T-helper 2 cell treated with Interferon-gamma antibody and Interleukin-4, amounts not matched to agents 5 μg/mL and 100 μg/mL, for 36 hours (primary cell): ENCODE data around the gene KHSRP.

Experiments
- DNase-seq: peaks from one replicate; pipeline ENCODE4 v3.0.0; 2021; ENCODE audit warnings: low spot score
- H3K27ac Mint-ChIP-seq: one replicate; pipeline ENCODE4 v1.8.0; 2021; ENCODE audit warnings: mild to moderate bottlenecking, mixed read lengths
- H3K27me3 Mint-ChIP-seq: one replicate; pipeline ENCODE4 v1.8.0; 2021; ENCODE audit warnings: low read depth, mixed read lengths
- H3K36me3 Mint-ChIP-seq: one replicate; pipeline ENCODE4 v1.8.0; 2021; ENCODE audit warnings: low read depth, mixed read lengths
- H3K4me1 Mint-ChIP-seq: one replicate; pipeline ENCODE4 v1.8.0; 2021; ENCODE audit warnings: low read depth, mixed read lengths
- H3K4me3 Mint-ChIP-seq: one replicate; pipeline ENCODE4 v1.8.0; 2022; ENCODE audit warnings: mild to moderate bottlenecking, moderate library complexity, mixed read lengths
- H3K9me3 Mint-ChIP-seq: one replicate; pipeline ENCODE4 v1.8.0; 2021; ENCODE audit warnings: mixed read lengths

KHSRP gene

DNA sequence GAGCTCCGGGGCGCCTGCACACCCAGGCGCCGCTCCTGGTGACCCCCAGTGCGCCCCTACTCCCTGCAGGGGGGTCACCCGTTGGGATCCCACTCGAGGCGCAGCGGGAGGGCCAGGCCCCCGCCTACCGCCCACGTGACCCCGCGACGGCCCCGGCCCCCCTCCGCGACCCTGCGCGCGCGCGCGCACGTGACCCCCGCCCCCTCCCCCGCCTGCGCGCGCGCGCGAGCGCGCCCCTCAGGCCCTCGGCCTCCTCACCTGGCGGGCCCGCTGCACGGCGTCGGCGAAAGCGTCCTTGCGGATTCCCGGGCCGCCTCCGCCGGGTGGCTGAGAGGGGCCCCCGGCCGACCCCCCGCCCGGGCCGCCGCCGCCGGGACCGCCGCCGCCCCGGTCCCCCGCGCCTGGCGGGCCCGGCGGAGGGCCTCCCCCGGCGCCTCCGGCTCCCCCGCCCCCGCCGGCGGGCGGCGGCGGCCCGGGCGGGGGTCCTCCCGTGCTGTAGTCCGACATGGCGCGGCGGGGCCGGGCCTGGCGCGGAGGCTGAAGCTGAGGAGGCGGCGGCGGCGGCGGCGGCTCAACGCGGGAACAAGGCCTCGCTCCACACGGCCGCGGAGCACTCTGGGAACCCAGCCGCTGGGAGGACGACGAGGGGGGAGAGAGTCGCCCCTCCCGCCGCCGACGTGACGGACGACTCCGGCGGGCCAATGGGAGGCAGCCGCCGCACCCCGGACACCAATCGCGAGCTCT is at the start of gene KHSRP:
Gene KHSRP, minus strand, starts transcription at position 617 of the 744 bp plus-strand sequence. Its CDS starts 110 bp downstream, at position 507.
- DNase-seq: peak; percentile 9
- Mint-ChIP-seq H3K27ac (peak within 1 kb of the TSS; percentile 87), H3K36me3 (peaks cover 29% of the 10 kb centered on the region), H3K9me3 (peaks cover 3% of the 10 kb centered on the region), H3K27me3 (no peaks in the 10 kb centered on the region), H3K4me1 (peaks cover 24% of the 10 kb centered on the region), H3K4me3 (peak within 1 kb of the TSS; percentile 94)

DNA sequence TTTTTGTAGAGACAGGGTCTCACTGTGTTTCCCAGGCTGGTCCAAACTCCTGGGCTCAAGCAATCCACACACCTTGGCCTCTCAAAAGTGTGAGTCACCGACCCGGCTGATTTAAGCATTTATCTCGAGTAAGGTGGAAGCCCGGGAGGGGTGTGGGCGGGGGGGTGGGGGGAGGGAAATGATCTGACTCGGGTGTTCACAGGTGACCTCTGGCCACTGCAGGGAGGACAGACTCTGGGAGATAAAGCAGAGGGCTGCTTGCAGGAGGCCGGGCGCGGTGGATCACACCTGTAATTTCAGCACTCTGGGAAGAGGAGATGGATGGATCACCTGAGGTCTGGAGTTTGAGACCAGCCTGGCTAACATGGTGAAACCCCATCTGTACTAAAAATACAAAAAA is 49.0 kb upstream of the KHSRP start:
- H3K27me3 Mint-ChIP-seq: no peaks in the 10 kb centered on the region

GRCh38 chr19:6472713-6473112 is 48.1 kb upstream of the KHSRP start:
- Mint-ChIP-seq H3K4me3 (no peak overlapping the region), H3K27me3 (no peaks in the 10 kb centered on the region), H3K4me1 (no peaks in the 10 kb centered on the region), H3K36me3 (peaks cover 33% of the 10 kb centered on the region), H3K9me3 (no peaks in the 10 kb centered on the region), H3K27ac (no peak overlapping the region)
- no peak for DNase-seq

More for the DNA sequence above, 49.0 kb upstream of the KHSRP start:
- Mint-ChIP-seq H3K27ac (no peak overlapping the region), H3K4me3 (no peak overlapping the region), H3K9me3 (no peaks in the 10 kb centered on the region), H3K36me3 (peaks cover 29% of the 10 kb centered on the region), H3K4me1 (no peaks in the 10 kb centered on the region)
- DNase-seq: no peak

- H3K9me3 Mint-ChIP-seq: no peaks in the 10 kb centered on the region
- no peaks in the 10 kb centered on the region for H3K4me1 Mint-ChIP-seq
- no peaks in the 10 kb centered on the region for H3K27me3 Mint-ChIP-seq
- no peak overlapping the region for H3K4me3 Mint-ChIP-seq
- H3K36me3 Mint-ChIP-seq: peaks cover 33% of the 10 kb centered on the region
- no peak for DNase-seq
- no peak overlapping the region for H3K27ac Mint-ChIP-seq
Observed at GRCh38 chr19:6471076-6471475, 46.5 kb upstream of the KHSRP start.

- Mint-ChIP-seq H3K36me3 (peaks cover 30% of the 10 kb centered on the region), H3K9me3 (no peaks in the 10 kb centered on the region), H3K4me1 (no peaks in the 10 kb centered on the region), H3K27ac (no peak overlapping the region), H3K4me3 (no peak overlapping the region), H3K27me3 (no peaks in the 10 kb centered on the region)
- no peak for DNase-seq
Observed at GRCh38 chr19:6470173-6470572, 45.6 kb upstream of the KHSRP start.

- H3K4me3 Mint-ChIP-seq: no peak overlapping the region
- H3K36me3 Mint-ChIP-seq: peaks cover 23% of the 10 kb centered on the region
- no peaks in the 10 kb centered on the region for H3K9me3 Mint-ChIP-seq
- DNase-seq: no peak
- no peak overlapping the region for H3K27ac Mint-ChIP-seq
- peaks cover 3% of the 10 kb centered on the region for H3K27me3 Mint-ChIP-seq
- no peaks in the 10 kb centered on the region for H3K4me1 Mint-ChIP-seq
Observed at GRCh38 chr19:6467384-6467783, 42.8 kb upstream of the KHSRP start.

GRCh38 chr19:6466526-6467248 is 42.1 kb upstream of the KHSRP start:
- Mint-ChIP-seq H3K4me3 (no peak overlapping the region), H3K9me3 (no peaks in the 10 kb centered on the region), H3K27me3 (peaks cover 3% of the 10 kb centered on the region), H3K4me1 (no peaks in the 10 kb centered on the region), H3K27ac (no peak overlapping the region), H3K36me3 (peaks cover 23% of the 10 kb centered on the region)
- no peak for DNase-seq

DNA sequence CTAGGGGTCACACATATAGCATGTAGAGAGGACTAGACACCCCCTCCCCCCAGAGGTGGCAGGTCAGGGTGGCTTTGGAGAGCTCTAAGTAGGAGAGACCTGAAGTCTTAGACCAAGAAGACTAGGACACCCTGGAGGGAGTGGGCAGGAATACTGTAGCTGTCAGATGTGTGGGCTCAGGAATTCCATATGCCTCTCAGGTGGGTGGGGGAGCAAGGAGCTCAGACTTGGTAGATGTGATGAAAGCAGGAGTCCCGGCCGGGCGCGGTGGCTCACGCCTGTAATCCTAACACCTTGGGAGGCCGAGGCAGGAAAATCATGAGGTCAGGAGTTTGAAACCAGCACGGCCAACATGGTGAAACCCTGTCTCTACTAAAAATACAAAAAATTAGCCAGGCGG is 41.1 kb upstream of the KHSRP start:
- no peak overlapping the region for H3K27ac Mint-ChIP-seq
- H3K36me3 Mint-ChIP-seq: peaks cover 19% of the 10 kb centered on the region
- peaks cover 3% of the 10 kb centered on the region for H3K27me3 Mint-ChIP-seq
- H3K9me3 Mint-ChIP-seq: no peaks in the 10 kb centered on the region
- H3K4me1 Mint-ChIP-seq: no peaks in the 10 kb centered on the region
- no peak for DNase-seq
- H3K4me3 Mint-ChIP-seq: no peak overlapping the region

- DNase-seq: no peak
- Mint-ChIP-seq H3K36me3 (peaks cover 15% of the 10 kb centered on the region), H3K4me1 (peaks cover 4% of the 10 kb centered on the region), H3K4me3 (no peak overlapping the region), H3K27me3 (peaks cover 3% of the 10 kb centered on the region), H3K9me3 (no peaks in the 10 kb centered on the region), H3K27ac (no peak overlapping the region)
Observed at GRCh38 chr19:6465006-6465405, 40.4 kb upstream of the KHSRP start.

DNA sequence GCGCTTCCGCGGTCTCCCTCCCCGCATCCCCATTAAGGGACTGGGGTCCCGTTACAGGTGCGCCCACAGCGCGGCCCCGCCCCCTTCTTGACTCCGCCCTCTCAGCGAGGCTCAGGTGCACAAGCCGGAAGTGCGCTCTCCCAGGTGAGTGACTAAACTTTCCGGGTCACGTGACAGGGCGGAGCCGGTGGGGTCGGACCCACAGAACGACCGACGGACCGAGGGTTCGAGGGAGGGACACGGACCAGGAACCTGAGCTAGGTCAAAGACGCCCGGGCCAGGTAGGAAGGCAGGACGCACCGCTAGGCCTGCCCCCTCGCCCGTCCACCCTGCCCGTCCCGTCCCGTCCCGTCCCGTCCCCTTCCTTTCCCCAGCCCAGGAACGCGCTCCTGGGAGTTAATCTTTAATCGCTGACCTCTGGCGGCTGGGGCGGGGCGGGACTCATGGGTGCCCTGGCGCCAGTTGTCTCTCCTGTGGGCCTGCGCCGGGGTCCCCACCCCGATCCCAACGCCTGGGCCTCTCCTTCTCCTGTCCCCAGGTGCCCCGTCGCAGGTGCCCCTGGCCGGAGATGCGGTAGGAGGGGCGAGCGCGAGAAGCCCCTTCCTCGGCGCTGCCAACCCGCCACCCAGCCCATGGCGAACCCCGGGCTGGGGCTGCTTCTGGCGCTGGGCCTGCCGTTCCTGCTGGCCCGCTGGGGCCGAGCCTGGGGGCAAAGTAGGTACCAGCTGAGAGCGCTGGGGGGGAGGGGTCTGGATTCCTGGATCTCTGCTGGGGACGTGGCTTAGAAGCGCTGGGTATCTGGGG is 39.7 kb upstream of the KHSRP start, which contains the start of gene CRB3:
Gene CRB3, plus strand, starts transcription at position 202 of the 804 bp plus-strand sequence. Its CDS starts 431 bp downstream, at position 633.
- Mint-ChIP-seq H3K9me3 (no peaks in the 10 kb centered on the region), H3K27me3 (peaks cover 3% of the 10 kb centered on the region), H3K4me1 (peaks cover 5% of the 10 kb centered on the region), H3K4me3 (no peak within 1 kb of the TSS), H3K27ac (no peak within 1 kb of the TSS), H3K36me3 (peaks cover 11% of the 10 kb centered on the region)
- DNase-seq: no peak

DNA sequence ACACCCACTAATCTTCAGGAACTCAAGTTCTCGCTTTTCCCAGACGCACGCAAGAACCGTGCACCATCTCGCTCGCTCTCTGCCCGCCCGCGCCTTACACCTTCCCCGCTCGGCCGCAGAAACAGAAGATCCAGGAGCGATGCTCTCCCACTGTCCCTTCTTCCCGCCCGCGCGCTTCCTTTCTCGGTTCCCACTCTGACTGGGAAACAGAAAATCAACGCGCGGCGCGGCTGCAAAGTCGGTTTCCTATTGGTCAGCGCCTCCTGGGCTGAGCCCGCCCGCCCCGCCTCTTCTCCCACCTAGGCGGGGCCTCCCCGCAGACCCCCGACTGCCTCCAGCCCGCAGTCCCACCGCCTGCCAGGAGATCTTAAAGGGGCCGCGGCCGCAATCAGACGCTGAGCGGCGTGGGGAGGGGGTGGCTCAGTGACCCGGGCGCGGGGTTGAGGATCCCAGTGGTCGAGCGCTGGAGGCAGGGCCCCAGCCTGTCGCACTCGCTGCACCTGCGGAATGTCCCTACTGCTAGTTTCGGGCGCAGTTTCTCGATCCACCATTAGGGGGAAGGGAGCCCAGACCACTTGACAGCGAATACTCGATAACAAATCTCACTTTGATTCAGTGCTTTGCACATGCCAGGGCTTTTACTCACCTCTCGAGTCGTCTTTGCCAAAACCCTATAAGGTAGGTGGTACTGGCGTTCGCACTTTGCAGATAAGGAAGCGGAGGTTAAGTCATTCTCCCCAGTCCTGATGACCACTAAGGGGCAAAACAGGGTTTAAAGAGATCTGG is 35.7 kb upstream of the KHSRP start:
- Mint-ChIP-seq H3K27ac (peak overlapping the region; percentile 76), H3K36me3 (peaks cover 12% of the 10 kb centered on the region), H3K4me3 (peak overlapping the region; percentile 91), H3K27me3 (peaks cover 3% of the 10 kb centered on the region), H3K9me3 (peaks cover 3% of the 10 kb centered on the region), H3K4me1 (peaks cover 11% of the 10 kb centered on the region)
- DNase-seq: peak; percentile 97

GRCh38 chr19:6459262-6460098 is 34.9 kb upstream of the KHSRP start, which contains the start of gene SLC25A23:
TSS of gene SLC25A23 (minus strand) at chr19:6459792. CDS start at chr19:6459628, 164 bp downstream.
- Mint-ChIP-seq H3K36me3 (peaks cover 20% of the 10 kb centered on the region), H3K4me3 (peak within 1 kb of the TSS; percentile 91), H3K4me1 (peaks cover 11% of the 10 kb centered on the region), H3K9me3 (peaks cover 10% of the 10 kb centered on the region), H3K27ac (peak within 1 kb of the TSS; percentile 81), H3K27me3 (no peaks in the 10 kb centered on the region)
- peak; percentile 57 for DNase-seq
